UCSD-AML1 (cell line): Measurements from ENCODE around the gene MYH7B.

Experiments used
- DNase-seq: peaks from one replicate; lab custom pipeline; 2025; ENCODE audit not compliant: unreplicated experiment; lab: John Stamatoyannopoulos, UW

MYH7B gene

DNA sequence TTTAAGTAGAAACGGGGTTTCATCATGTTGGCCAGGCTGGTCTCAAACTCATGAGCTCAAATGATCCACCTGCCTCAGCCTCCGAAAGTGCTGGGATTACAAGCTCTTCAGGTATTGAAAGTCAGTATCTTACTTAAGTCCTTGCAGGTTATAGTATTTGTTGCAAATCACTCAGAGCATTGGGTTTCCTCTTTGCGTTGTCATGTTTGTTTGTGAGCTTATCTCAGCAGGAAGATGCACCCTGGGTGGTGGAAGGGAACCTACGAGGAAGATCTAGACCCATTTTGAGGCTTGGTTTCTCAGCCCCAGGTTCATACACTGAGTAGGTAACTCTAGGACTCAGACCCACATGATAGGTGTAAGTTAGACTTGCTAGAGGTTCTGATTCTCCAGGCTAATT is 18.6 kb downstream of the MYH7B start:
- DNase-seq = no peak

DNA sequence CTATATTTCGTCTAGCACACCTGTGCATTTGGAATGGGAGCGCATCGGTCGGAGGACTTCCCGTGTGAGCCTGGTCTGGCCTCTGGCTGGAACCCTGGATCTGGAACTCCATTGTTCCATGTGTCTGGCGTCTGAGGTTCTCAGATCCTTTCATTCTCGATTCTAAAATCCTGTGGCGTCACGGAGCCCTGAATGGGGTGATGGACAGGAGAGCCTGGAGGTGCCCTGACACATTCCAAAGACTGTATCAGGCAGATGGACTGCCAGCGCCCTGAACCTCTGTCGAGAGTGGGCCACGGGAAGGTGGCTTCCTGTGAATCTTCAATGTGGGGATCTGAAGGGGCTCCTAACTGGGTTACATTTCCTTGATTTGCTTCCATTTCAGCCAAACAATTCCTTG is 20.6 kb downstream of the MYH7B start:
- no peak for DNase-seq

DNA sequence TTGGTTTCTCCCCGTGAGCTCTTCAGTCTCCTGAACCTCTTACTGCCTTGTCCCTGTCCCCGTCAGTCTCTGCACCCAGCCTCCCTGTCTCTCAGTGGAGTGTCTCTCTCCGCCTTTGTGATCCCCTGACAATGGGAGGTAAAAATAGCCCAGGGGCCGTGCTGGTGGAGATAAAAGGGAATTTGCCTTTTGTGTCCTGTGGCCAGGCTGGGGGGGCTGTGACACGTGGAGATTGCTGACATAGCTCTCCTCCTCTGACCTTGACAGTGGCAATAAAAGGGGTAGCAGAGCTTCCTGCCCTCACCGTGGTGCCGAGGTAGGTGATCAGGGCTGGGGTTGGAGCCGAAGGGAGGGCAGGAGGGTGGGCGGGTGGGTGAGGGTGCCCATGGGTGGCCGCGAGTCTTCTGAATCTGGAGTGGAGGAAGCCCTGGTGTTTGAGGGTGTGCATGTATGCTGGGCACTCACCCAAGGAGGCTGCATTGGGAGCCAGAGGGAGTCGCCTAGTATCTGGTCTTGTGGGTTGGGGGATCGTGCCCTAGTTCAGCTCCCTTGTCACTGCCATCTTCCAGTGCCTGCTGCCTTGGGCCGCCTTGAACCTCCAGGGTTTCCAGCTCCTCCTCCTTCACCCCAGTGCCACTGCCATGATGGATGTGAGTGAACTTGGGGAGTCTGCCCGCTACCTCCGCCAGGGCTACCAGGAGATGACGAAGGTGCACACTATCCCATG is 21.9 kb downstream of the MYH7B start:
- no peak for DNase-seq

DNA sequence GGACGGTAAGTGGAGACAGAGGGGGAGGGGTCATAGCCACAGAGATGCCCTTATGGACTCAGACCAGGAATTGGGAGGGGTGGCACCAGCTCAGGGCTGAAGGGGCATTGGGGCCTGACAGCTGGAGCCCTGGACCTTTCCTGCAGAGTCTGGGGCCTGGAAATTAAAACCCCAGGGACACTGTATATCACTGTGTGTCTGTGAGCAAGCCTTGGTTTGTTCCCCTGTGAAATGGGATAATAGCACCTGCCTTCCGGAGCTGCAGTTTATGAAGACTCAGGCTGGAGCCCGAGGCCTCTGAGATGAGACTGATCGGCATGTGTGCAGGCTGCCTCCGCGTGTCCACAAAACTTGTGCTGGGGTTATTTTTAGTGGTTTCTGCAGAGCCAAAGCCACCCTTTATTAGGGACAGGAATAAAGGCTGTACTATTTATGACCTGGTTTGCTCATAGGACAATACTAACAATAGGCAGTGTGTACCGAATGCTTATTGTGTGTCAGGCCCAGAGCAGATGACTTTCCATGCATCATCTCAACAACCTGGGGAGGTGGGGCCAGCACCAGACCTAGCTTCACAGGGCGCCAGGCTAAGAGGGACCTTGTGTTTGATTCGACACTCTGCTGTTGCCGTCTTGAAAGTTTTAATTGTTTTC is 22.6 kb downstream of the MYH7B start:
- no peak for DNase-seq

DNA sequence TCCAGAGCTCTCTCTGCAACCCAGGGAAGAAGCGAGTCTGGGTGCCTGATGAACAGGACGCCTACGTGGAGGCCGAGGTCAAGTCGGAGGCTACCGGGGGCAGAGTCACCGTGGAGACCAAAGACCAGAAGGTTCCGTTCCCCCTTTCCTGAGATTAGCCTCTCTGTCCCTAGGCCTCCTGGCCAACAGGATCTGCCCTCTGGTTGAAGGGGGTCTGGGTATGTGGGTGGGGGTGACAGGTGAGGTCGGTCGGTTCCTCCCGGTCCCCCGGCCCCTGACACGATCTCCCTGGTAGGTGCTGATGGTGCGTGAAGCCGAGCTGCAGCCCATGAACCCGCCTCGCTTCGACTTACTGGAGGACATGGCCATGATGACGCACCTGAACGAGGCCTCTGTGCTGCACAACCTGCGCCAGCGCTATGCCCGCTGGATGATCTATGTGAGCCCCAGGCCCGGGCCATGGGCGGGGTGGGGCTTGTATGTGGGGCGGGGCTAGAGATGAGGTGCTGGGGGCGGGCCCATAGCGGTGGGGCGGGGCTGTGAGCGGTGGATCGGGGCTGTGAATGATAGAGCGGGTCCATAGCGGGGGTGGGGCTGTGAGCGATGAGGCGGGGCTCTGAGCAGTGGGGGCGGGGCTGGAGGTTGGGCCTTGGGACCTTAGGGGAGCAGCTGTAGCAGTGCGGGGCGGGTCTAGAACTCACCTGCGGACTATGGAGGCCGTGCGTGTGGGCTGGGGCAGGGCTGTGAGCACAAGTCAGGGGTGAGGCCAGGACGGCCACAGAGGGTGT is 23.9 kb downstream of the MYH7B start:
- DNase-seq = no peak

DNA sequence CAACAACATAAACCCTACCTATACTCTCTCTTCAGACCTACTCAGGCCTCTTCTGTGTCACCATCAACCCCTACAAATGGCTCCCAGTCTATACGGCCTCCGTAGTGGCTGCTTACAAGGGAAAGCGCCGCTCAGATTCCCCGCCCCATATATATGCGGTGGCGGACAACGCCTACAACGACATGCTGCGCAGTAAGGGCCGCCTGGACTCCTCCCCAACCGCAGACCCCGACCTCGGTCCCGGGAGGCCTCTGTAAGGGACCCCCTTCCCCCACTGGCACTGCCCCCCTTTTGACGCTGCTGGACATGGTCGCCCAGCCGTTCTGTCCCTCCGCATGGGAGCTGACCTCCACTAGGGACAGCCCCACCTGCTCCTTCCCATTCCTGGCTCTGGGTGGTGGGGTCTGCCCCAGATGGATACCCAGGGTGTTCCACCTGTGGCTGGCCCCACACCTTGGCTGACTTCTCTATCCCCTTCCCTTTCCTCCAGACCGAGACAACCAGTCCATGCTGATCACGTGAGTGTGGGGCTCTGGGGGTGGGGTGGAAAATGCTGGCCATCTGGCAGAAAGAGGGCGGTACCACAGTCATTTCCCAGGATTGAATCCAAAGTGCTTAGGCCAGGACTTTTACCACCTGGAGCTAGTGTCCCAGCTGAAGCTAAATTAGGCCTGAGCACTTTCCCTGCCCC is 25.0 kb downstream of the MYH7B start:
- no peak for DNase-seq

DNA sequence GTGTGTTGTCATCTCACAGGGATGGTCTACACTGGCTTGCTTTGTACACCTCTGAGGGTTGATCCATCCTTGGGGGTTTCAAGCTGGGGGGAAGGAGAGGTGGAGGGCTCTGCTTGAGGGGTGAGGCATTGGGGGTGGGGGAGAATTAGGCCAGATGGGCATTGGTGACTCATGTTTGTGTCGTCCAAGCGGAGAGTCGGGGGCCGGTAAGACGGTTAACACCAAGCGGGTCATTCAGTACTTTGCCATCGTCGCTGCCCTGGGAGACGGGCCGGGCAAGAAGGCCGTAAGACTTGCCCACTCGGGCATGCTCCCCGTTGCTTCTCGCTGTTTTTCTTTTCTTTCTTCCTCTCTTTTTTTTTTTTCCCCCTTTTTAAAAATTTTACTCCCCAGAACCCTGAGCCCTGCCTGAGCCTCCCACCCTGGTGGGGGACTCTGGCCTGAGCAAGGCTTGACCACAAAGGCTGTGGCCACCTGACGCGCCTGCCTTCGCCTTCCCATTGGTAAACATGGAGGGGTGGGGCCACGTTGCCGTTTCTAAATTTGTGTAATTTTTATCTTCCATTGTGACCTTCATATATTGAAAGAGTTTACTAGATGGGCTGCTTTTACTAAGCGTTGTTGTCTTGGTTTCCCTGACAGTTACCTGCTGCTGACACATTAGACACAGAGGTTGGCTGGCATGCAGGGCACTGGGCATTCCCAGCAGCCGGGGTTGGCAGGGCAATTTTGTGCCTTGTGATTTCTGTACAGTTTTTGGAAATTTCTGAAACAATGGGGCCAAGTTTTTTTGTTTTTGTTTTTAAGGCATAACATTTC is 26.8 kb downstream of the MYH7B start:
- DNase-seq = no peak

DNA sequence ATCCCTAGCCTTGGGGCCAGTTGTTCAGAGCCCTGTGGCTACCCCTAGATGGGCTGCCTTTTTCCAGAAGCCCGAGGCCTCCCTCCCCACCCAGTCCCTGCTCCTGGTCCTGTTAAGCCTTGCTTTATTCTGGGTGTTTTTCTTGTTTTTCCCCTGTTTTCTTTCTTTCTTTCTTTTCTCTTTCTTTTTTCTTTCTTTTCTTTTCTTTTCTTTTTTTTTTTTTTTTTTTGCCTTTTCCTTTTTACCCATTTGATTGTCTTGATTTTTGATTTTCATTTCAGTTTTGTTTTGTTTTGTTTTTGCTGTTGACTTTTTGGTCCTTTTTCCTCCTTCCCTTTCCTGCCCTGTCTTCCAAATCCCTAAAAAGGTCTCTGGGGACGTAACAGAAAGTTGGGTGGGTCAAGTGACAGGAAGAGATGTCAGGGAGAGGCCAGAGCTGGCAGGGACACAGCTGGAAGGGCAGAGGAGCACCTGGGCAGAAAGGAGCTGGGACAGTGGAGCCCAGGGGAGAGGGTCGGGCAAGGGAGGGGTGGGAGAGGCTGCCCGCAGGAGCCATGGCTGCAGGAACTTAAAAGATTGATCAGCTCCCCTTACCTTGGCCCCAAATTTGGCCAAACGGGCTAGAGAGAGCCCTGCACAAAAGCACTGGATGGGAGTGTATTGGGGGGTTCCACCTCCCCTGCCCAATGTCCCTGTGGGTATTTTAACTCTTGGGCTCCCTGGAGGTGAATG is 27.6 kb downstream of the MYH7B start:
- no peak for DNase-seq

DNA sequence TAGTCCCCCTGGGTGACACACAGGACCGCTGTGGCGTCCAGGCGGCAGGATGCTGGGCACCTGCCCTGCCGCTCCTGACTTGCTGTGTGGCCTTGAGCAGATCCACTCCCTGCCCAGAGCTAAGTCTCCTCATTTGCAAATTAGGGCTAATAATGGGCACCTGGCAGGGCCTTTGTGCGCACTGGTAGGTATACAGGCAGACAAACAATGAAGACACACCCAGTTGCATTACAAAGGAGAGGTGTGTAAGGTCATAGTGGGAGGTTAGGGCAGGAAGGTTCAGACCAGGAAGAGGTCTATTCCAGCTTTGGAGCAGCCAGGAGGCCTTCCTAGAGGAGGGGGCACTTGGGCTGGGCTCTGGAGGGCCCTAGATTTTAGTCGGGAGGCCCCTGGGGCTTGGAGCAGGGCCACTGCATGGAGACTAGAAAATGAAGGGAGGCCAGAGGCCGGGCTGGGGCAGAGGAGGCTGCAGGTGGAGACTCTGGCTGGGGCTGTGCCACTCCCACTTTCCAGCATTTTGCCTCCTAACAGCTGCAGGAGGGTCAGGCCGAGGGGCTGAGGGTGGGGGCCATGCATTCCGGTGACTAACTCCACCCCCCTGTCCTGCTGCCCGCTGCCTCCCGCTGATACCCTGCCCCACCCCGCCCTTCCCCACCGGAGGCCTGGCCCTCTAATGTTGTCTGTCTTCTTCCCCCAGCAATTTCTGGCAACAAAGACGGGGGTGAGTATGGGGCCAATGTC is 28.5 kb downstream of the MYH7B start:
- DNase-seq = no peak

DNA sequence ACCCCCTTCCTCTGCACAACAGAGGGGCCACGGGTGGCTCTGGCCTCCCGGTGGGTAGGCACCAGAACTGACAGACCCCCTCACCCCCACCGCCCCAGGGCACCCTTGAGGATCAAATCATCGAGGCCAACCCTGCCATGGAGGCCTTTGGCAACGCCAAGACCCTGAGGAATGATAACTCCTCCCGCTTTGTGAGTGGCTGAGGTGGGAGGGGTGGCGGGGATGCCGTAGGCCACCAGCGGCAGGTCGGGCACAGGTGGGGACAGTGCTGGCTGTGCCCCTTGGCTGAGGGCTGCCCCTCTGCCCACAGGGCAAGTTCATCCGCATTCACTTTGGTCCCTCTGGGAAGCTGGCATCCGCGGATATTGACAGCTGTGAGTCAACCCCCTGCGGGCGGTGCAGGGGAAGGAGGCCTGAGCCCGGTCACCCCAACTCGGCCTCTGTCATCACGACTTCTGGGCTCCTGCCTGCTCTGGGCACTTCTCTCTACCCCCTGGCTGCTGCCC is 29.1 kb downstream of the MYH7B start:
- DNase-seq = no peak

DNA sequence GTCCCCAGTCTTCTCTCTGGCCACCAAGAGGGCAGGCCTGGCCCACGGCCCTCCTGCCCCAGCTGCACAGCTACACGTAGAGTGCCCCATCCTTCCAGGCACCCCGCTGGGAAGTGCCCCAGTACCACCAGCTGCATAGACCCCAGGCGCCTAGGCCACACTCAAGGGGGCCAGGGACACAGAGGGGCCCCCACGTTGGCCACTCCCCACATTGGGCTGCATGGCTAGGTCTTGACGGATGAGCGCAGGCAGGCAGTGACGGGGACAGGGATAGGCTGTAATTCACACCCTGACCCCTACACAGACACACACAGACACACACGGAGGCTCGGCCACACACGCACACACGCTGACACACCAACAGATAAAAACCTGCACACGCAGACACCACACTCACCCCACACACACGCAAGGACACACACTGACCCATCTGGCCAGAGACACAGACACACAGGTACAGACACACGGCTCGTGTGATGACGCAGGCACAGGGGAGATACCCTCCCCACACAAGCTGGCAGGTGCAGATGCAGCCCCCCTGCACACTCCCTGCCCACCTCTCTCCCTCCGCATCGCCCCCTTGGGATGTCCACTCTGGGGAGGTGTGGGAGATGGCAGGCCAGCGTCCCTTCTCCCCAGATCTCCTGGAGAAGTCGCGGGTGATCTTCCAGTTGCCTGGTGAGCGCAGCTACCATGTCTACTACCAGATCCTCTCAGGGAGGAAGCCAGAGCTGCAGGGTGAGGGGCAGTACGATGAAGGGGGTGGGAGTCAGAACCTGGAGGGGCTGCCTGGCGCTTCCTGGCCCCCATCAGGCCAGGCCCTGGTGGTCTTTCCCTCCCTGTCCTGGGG is 30.0 kb downstream of the MYH7B start:
- no peak for DNase-seq

DNA sequence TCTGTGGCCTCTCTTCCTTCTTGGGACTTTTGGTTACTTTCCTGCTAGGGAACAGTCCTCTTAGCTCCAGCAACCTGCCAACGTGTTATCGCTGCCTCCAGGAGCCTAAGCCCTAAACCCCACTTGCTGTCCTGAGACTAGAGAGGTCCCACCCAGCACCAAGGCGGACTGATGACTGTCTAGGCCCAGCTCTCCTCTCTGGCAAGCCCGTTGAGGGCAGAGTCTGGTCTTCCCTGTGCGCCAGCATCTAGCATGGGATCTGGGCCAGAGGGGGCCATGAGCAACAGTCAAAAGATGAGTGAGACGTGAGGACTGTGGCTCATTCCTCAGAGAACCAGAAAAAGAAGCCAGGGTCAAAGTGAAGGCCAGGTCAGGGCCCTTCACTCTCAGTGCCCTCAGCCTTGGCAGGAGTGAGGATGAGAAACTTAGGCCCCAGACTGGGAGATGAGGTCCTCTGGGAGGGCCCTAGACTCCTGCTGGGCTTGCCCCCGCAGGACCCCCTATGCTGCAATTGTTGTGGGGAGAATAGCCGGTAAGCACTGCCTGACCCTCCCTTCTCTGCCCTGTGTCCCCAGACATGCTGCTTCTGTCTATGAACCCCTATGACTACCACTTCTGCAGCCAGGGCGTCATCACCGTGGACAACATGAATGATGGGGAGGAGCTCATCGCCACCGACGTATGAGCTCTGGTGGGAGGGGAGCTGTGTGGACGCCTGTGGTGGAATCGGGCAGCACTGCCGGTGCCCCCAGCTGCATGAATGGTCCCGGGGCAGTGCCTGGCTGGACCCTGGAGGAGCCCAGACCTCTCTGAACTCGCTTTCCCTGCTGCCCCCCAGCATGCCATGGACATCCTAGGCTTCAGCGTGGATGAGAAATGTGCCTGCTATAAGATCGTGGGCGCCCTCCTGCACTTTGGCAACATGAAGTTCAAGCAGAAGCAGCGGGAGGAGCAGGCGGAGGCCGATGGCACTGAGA is 30.9 kb downstream of the MYH7B start:
- DNase-seq = no peak

DNA sequence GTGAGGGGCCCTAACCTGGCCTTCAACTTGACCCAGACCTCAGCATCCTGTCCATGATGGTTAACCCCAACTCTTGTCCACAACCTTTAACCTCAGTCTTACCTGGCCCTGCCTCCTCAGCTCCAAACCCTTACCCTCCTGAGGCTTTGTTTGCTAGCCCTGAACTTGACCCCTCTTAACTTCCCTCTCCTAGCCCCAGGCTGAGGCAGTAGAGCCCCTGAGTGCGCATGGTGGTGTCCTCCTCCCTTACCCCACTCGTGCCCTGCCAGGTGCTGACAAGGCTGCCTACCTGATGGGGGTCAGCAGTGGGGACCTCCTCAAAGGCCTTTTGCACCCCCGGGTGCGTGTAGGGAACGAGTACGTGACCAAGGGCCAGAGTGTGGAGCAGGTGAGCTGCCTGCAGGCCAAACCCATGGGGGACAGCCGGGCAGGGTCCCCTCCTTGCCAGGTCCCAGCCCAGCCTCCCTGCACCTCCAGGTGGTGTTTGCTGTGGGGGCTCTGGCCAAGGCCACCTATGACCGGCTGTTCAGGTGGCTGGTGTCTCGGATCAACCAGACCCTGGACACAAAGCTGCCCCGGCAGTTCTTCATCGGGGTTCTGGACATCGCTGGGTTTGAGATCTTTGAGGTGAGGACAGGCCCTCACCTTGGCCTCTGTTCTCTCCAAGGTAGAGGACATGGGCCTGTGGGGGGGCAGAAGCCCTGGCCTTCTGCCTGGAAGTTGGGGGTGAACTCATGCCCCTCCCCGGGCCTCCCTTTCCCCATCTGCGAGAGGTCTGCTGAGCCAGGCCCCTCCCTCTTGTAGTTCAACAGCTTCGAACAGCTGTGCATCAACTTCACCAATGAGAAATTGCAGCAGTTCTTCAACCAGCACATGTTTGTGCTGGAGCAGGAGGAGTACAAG is 31.9 kb downstream of the MYH7B start:
- DNase-seq = no peak

DNA sequence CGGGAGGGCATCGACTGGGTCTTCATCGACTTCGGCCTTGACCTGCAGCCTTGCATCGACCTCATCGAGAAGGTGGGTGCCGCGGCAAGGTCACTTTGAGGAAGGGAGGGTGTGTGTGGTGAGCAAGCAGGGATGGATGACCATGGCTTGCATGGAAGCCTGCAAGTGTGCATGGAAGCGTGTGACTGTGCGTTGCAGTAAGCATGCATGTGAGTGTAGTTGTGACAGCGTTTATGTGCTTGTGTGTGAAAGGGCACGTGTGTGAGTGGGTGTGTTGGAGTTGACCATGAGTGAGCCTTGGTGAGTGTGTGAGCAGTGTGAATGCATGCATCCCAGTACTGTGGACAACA is 32.5 kb downstream of the MYH7B start:
- DNase-seq = no peak

DNA sequence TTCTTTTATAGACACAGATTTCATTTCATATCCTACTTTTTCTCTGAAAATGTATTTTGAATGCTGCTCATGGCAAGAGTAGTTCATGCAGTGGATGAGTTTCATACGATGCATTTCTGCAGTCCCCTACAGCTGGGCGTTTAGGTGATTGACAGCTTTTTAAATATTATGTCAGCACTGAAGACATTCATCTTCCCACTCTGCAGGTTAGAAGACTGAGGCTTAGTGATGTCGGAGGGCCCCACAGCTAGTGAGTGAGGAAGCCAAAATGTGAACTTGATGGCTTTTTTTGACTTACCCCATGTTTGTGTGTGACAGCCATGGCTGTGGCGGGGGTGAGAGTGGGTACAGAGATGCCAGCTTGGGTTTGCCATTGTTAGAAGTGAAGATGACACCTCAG is 33.5 kb downstream of the MYH7B start:
- no peak for DNase-seq

DNA sequence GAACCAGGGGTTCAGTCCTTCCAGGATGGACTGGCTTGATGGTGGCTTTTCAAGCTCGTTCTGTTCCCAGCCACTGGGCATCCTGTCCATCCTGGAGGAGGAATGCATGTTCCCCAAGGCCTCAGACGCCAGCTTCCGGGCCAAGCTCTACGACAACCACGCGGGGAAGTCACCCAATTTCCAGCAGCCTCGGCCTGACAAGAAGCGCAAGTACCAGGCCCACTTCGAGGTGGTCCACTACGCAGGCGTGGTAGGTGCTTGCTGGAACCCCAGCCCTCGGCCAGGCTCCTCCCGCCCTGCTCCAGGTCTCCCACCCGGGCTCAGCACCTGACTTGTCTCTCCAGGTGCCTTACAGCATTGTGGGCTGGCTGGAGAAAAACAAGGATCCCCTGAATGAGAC is 34.0 kb downstream of the MYH7B start:
- no peak for DNase-seq
